ENCODE data around the gene FAM241A.

Gene FAM241A

DNA sequence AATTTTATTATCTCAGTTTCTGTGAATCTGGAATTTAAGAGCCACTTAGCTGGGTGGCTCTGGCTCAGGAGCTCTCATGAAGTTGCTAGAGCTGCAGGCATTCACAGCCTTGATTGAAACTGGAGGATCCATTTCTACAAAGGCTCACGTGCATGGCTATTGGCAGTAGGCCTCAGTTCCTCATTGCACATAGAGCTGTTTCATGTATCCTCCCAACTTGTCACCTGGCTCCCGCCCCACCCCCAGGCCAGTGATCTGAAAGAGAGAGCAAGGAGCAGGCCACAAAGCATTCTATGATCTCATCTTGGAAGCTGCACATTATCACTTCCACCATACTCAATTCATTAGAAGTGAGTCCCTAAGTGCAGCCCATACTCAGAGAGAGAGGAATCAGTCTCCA lies 67.8 kb downstream of the FAM241A start:
- DNase-seq (ENCODE audit: extremely low read depth in 1 of 2, low read depth in 1 of 2), result no peak

- no peak for DNase-seq (ENCODE audit: extremely low read depth in 1 of 2, low read depth in 1 of 2)
Measured at GRCh38 chr4:112213856-112214255, 68.6 kb downstream of the FAM241A start.

DNA sequence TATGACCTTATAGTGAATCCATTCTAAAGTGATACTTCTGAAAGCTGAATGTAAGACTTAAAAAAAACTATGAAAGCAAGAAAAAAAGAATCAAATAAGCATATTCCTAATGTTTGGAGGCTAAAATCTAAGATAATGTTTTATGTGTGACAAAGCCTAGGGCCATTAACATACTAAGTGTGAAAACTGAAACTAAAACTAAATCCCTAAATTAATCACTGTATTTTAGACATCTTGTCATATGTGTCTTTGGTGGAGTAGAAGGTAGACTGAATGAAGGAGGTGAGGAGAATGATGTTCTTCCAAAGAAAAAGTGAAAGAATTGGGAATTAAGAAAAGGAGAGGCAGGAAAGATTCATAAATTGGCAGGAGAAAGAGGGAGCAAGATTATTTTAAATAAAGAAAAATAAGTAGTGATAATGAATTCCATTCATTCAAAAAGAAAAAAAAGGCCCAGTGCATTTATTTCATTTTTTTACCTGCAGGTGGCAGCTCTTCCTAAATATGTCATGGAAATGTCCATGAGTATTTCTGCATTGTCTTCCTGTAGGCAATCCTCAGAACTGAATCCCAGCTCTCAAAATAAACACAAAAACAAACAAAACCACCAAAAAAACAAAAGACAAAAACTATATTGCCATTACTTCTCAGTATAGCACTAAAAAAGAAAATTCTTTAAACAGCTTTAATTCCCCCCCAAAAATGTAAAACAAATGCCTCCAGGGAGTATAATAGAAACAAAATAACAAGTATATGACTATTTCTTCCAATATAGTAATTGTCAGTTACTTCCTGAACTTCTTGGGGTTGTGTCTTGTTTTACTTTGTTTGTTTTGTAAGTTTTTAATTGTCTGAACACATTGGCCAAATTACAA lies 69.4 kb downstream of the FAM241A start:
- DNase-seq (ENCODE audit: extremely low read depth in 1 of 2, low read depth in 1 of 2), result no peak

GRCh38 chr4:112219826-112220366 lies 74.6 kb downstream of the FAM241A start:
- no peak for DNase-seq (ENCODE audit: extremely low read depth in 1 of 2, low read depth in 1 of 2)

DNA sequence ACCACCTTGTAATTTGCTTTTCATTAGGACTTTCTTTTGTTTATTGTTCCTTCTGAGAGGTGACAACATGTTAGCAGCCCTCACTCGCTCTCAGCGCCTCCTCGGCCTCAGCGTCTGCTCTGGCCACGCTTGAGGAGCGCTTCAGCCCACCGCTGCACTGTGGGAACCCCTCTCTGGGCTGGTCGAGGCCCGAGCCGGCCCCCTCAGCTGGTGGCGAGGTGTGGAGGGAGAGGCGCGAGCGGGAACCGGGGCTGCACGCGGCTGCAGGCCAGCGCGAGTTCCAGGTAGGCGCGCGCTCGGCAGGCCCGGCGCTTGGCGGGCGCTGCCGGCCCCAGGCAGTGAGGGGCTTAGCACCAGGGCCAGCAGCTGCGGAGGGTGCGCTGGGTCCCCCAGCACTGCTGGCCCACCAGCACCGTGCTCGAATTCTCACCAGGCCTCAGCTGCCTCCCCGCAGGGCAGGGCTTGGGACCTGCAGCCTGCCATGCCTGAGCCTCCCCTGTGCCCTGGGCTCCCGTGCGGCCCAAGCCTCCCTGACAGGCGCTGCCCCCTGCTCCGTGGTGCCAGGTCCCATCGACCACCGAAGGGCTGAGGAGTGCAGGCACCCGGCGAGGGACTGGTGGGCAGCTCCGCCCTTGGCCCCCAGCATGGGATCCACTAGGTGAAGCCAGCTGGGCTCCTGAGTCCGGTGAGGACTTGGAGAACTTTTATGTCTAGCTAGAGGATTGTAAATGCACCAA lies 77.1 kb downstream of the FAM241A start:
- no peak for DNase-seq (ENCODE audit: extremely low read depth in 1 of 2, low read depth in 1 of 2)

GRCh38 chr4:112225157-112225556 lies 79.9 kb downstream of the FAM241A start:
- DNase-seq (ENCODE audit: extremely low read depth in 1 of 2, low read depth in 1 of 2), result no peak

DNA sequence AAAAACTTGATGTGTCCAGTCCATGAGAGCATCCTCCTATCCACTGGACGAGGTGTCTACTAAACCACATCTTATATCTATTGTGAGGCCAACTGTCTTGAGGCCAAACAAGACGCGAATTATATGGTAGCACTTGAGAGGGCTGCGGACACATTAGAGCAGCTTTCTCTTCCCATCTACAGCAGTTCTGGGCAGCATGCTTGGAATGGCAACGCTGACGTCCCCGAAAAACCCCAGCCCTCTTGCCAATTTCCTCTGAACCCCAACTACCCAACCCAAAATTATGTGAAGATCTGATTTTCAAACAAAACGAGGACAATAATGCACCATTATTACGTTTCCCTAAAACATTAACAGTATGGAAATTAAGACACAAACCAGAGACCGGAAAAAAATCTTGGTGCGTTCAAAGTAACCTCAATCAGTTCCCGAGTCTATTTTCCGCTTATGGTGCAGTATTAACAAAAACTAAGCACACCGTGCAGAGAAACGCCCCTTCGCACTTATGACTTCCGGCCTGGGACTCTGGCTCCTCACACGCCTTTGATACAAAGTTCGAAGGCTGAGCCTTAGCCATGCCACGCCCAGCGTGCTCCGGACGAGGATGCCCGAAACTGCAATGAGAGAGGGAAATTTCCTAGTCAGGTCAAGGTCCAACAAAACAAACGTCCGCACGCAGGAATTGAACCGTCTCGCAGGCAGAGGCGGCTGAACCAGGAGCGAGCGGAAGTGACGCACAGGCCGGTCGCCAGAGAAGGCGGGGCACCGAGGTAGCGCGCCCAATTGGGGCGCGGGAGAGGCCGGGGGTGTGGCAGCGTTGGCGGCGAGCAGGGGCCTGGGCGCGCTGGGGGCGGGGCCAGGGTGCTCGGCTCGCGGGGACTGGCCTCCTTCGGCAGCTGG lies 85.9 kb downstream of the FAM241A start:
- peak; percentile 87 to 96 for DNase-seq (ENCODE audit: extremely low read depth in 1 of 2, low read depth in 1 of 2)

- peak; percentile 40 to 73 for DNase-seq (ENCODE audit: extremely low read depth in 1 of 2, low read depth in 1 of 2)
Measured at GRCh38 chr4:112231779-112232713, 86.8 kb downstream of the FAM241A start, which contains the start of gene AP1AR. AP1AR (plus strand) TSS chr4:112231787; CDS start chr4:112232092, 305 bp downstream.

DNA sequence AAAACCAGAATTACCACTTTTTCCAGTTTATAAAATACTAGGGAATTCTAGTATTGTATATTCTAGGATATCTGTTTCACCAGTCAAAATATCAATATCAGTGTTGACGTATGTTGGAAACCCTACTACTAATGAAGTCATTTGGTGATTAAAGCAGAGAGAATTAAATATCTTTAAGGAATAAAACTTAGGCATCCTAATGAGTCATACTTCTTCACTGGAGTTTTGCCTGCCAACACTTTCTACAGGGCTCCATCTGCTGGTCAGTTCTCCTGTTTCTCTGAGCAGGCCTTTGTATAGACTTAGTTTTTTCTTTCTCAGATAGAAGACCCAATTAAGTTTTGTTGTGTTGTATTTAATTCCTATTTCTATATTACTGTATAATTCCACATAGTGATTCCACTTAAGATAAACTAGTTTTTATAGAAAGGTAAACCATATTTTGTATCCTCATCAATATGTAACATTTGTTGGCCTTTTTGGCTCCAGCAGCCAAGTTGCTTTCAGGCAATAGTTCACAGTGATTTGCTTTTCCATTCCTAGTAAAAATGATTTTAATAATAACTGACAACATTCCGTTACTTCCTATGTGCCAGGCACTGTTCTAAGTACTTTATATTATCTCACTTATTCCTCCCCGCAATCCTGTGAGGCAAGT lies 89.8 kb downstream of the FAM241A start:
- peak; percentile 28 to 34 for DNase-seq (ENCODE audit: extremely low read depth in 1 of 2, low read depth in 1 of 2)

- no peak for DNase-seq (ENCODE audit: extremely low read depth in 1 of 2, low read depth in 1 of 2)
Measured at GRCh38 chr4:112236040-112236439, 90.8 kb downstream of the FAM241A start.

- no peak for DNase-seq (ENCODE audit: extremely low read depth in 1 of 2, low read depth in 1 of 2)
Measured at GRCh38 chr4:112238833-112239232, 93.6 kb downstream of the FAM241A start.

Measured in activated CD8-positive, alpha-beta memory T cell treated with anti-CD3 and anti-CD28 coated beads for 1 hour (primary cell).